ENCODE data around the gene OR4D9. TPM values are rescaled to one million over a fixed set of nuclear protein-coding genes. Genes with fewer than 3 reads are reported as not detected.

Gene OR4D9
- not detected for total RNA-seq

DNA sequence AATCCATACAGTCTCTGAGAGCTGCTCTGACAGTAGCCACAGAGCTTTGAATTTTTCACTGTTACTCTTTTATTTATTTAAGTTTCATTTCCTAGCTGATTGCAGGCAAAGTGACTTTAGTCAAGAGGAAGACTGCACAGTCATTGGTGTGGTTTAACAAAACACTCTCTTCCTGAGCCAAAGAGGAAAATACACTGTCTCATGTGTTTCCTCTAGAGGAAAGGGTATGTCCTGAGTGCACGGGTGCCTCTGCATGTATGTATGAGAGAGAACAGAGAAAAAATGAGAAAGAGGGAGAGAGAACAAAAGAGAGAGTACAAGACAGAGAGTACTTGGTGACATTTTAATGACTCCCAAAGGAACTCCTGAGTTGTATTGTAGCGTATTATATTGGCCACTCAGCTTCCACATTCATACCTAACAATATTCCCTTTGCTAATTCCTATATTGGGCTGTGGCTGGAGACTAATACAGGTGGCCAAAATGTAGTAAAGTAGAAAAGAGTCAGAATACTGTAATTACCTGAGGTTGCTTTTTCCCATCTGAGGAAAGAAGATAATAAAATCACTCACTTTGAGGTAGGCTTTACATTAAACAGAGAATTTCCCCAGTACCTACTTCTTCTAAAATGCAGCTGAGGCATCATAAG, at the start of gene OR4D9:
Gene OR4D9, plus strand, starts transcription at position 599 of the 649 bp plus-strand sequence. CDS start 3,374 bp downstream, outside the sequence.
- Histone ChIP-seq H3K4me3 (replicated peaks in 1 of 3) (no peak within 1 kb of the TSS), H3K36me3 (no peaks in the 10 kb centered on the region), H3K9me3 (no peaks in the 10 kb centered on the region), H3K27ac (peak within 1 kb of the TSS in 2 of 3 donors; percentile 38 to 41), H3K27me3 (no peaks in the 10 kb centered on the region), H3K4me1 (no peaks in the 10 kb centered on the region)
- intact Hi-C loops (cut with DNase I) = no loop called here
- 24 to 27% methylated on average over 2 of the region's 2 CpGs for WGBS, 2 donors
- peak in 1 of 2 donors; percentile 3 for DNase-seq
- TF ChIP-seq, protein P1, sequence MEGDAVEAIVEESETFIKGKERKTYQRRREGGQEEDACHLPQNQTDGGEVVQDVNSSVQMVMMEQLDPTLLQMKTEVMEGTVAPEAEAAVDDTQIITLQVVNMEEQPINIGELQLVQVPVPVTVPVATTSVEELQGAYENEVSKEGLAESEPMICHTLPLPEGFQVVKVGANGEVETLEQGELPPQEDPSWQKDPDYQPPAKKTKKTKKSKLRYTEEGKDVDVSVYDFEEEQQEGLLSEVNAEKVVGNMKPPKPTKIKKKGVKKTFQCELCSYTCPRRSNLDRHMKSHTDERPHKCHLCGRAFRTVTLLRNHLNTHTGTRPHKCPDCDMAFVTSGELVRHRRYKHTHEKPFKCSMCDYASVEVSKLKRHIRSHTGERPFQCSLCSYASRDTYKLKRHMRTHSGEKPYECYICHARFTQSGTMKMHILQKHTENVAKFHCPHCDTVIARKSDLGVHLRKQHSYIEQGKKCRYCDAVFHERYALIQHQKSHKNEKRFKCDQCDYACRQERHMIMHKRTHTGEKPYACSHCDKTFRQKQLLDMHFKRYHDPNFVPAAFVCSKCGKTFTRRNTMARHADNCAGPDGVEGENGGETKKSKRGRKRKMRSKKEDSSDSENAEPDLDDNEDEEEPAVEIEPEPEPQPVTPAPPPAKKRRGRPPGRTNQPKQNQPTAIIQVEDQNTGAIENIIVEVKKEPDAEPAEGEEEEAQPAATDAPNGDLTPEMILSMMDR (IDR thresholded peaks at IDR 0.05) = no peak
- no peak for TF ChIP-seq POLR2A (IDR thresholded peaks at IDR 0.05)

DNA sequence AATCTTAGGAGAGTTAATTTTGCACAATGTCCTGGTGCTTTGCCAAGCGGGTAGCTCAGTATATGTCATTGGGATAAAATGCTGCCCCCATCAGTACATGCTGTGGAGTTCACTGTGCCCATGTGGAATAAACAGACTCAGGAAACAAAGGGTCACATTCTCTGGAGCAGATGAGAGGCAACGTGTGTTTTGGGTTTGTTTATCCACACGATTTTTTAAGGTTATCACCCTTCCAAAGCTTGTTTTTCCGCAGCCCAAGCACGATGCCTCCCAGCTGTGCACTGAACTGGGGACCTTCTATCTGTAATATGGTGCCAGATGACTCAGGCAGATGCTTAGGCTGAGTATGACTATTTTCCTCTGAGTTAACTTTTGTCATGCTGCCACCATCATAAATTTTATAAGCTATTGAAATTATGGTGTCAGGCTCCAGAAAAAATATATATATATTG, 48.1 kb upstream of the OR4D9 start:
- Histone ChIP-seq H3K27ac (no peak overlapping the region), H3K36me3 (no peaks in the 10 kb centered on the region), H3K9me3 (no peaks in the 10 kb centered on the region), H3K4me3 (replicated peaks in 1 of 3) (no peak overlapping the region), H3K4me1 (no peaks in the 10 kb centered on the region), H3K27me3 (no peaks in the 10 kb centered on the region)
- intact Hi-C loops (cut with DNase I) = no loop called here
- 42% methylated on average over 5 of the region's 5 CpGs for WGBS, 2 donors
- TF ChIP-seq POLR2A (IDR thresholded peaks at IDR 0.05) = no peak
- TF ChIP-seq, protein P1 (IDR thresholded peaks at IDR 0.05) = no peak
- peak in 1 of 2 donors; percentile 11 for DNase-seq

DNA sequence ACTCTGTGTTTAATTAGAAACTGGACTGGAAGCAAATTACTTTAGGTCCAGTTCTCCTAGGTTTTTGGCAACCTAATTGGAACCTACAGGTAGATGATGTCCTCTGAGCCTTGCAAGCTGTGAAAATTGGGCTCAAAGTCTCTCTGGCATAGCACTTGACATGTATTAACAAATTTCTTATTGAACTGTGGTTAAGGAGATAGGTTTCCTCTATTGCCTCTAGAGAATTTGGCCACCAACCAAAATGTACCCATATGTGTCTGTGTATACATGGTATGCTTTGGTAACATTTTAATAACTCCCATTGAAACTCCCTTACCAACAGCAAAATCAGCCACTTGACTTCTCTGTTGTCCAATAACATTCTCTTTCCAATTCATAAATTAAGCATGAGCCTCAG, 38.3 kb upstream of the OR4D9 start, which contains the start of gene OR4D10:
Gene OR4D10, plus strand, starts transcription at position 301 of the 400 bp plus-strand sequence. CDS start 4,115 bp downstream, outside the sequence.
- intact Hi-C loops (cut with DNase I) = no loop called here
- Histone ChIP-seq H3K4me1 (no peaks in the 10 kb centered on the region), H3K36me3 (no peaks in the 10 kb centered on the region), H3K27me3 (no peaks in the 10 kb centered on the region), H3K4me3 (replicated peaks in 1 of 3) (no peak within 1 kb of the TSS), H3K27ac (no peak within 1 kb of the TSS), H3K9me3 (no peaks in the 10 kb centered on the region)
- TF ChIP-seq POLR2A (IDR thresholded peaks at IDR 0.05) = no peak
- TF ChIP-seq, protein P1 (IDR thresholded peaks at IDR 0.05) = no peak
- DNase-seq = no peak

DNA sequence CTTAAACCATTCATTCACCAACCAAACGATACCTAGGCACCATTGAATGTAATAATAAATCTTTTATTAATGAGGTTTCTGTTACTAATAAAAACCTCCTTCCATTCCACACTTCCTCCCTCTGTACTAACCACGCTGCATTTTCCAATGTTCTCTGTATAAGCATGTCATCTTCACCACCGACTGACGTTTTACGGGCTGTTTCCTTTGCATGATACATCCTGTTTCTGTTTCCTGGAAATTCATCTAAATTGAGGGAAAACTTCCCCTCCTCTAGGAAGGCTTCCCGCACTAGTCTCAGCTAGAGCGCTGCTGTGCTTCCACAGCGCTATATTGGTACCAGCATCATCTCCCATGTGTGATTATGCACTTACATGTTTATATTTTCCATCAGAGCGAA, 36.2 kb upstream of the OR4D9 start:
- no peak overlapping the region for H3K27ac ChIP-seq
- H3K4me1 ChIP-seq = no peaks in the 10 kb centered on the region
- intact Hi-C loops (cut with DNase I) = no loop called here
- no peak overlapping the region for H3K4me3 ChIP-seq (replicated peaks in 1 of 3)
- no peaks in the 10 kb centered on the region for H3K27me3 ChIP-seq
- no peaks in the 10 kb centered on the region for H3K9me3 ChIP-seq
- H3K36me3 ChIP-seq = no peaks in the 10 kb centered on the region
- 63 to 70% methylated on average over 9 of the region's 9 CpGs for WGBS, 2 donors
- DNase-seq = no peak
- TF ChIP-seq POLR2A (IDR thresholded peaks at IDR 0.05) = peak in 1 of 2 donors; percentile 21
- TF ChIP-seq, protein P1 (IDR thresholded peaks at IDR 0.05) = no peak

DNA sequence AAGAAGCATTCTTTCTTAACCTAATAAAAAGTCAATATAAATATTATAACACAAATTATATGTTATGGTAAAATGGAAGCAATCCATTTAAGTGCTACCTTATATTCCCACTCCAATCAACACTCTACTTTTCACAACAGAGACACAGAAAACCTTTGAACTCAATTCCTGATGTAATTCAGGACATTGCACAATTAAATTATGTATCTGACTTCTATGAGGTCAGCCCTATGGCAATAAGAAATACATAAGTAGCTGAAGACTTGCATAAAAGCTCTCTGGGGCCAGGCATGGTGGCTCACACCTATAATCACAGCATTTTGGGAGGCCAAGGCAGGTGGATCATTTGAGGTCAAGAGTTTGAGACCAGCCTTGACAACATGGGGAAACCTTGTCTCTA, 31.4 kb upstream of the OR4D9 start:
- no peak overlapping the region for H3K27ac ChIP-seq
- DNase-seq = no peak
- H3K36me3 ChIP-seq = no peaks in the 10 kb centered on the region
- no peak overlapping the region for H3K4me3 ChIP-seq (replicated peaks in 1 of 3)
- H3K9me3 ChIP-seq = no peaks in the 10 kb centered on the region
- H3K27me3 ChIP-seq = no peaks in the 10 kb centered on the region
- H3K4me1 ChIP-seq = no peaks in the 10 kb centered on the region
- no peak for TF ChIP-seq POLR2A (IDR thresholded peaks at IDR 0.05)
- TF ChIP-seq, protein P1 (IDR thresholded peaks at IDR 0.05) = no peak
- intact Hi-C loops (cut with DNase I) = no loop called here
